ENCODE measurements around the gene IL23R.

GRCh38 chr1:67184838-67185421 lies 18.7 kb downstream of the IL23R start:
- no peak for TF ChIP-seq EZH2phosphoT487 (conservative IDR thresholded peaks at IDR 0.05; ENCODE audit: low read length)
- no peak for TF ChIP-seq CTCF (IDR thresholded peaks at IDR 0.05; ENCODE audit: insufficient read depth, low read length, poor library complexity, severe bottlenecking)

Data from SU-DHL-6 (cell line).